Hindlimb muscle (tissue), 1 donor: Measurements from ENCODE around the gene PCDHGA8. TPM values are rescaled to one million over a fixed set of nuclear protein-coding genes. Genes with fewer than 3 reads are reported as not detected.
"Not testable (repeated sequence)": the region's sequence is repeated elsewhere in the genome, so short reads cannot be mapped to it uniquely, and the experiment has no call there.

Experiments used
- DNase-seq: peaks from one replicate; pipeline ENCODE4 v3.0.0-alpha.2; 2013
- polyA plus RNA-seq: library from polyadenylated mRNA; unstranded; fragments of 120-200 nt; gene quantifications from one replicate; pipeline ENCODE4 v1.2.1, GENCODE V29; 2013; ENCODE audit not compliant: insufficient read length

PCDHGA8 gene
- polyA plus RNA-seq, 1 donor: 0.80 TPM

DNA sequence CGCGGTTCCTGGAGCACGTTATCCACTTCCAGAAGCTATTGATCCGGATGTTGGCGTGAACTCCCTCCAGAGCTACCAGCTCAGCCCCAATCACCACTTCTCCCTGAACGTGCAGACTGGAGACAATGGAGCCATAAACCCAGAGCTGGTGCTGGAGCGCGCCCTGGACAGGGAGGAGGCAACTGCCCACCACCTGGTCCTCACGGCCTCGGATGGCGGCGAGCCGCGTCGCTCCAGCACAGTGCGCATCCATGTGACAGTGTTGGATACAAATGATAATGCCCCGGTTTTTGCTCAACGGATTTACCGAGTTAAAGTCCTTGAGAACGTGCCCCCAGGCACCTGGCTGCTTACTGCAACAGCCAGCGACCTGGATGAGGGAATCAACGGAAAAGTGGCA, 11.0 kb downstream of the PCDHGA8 start:
- no peak for DNase-seq

DNA sequence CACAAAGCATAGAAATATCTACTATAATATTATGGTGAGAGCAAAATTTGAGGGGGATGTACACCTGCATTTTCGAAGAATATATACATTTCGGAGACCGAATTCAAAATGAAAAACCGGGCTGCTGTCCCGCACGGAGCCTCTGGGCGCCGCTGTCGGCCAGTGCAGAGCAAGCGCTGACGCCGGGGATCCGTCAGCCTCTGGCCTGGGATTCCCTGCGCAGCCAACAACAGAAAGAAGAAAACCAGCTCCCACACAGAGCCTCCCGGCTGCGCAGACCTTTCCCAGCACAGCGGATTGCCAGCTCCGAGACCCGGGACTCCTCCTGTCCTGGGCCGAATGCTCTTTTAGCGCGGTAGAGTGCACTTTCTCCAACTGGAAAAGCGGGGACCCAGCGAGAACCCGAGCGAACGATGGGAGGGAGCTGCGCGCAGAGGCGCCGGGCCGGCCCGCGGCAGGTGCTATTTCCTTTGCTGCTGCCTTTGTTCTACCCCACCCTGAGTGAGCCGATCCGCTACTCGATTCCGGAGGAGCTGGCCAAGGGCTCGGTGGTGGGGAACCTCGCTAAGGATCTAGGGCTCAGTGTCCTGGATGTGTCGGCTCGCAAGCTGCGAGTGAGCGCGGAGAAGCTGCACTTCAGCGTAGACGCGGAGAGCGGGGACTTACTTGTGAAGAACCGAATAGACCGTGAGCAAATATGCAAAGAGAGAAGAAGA, 15.5 kb downstream of the PCDHGA8 start, which contains the start of gene PCDHGB6:
TSS of gene PCDHGB6 (plus strand) at position 232 of the 716 bp plus-strand sequence. CDS start at position 414, 182 bp downstream.
- peak; percentile 18 for DNase-seq

- DNase-seq: no peak
Measured at GRCh38 chr5:141409598-141410306, 17.3 kb downstream of the PCDHGA8 start.

DNA sequence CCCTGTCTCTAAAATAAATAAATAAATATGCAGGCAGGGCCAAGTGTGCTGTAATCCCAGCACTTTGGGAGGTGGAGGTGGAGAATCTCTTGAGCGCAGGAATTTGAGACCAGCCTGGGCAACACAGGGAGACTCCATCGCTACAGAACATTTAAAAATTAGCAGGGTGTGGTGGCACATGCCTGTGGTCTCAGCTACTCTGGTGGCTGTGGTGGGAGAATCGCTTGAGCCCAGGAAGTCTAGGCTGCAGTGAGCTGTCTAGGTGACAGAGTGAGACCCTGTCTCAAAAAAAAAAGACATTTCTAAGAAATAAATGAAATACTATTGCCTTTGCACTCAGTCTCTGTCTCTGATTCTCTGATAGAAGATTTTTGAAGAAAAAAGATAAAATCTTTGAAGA, 19.1 kb downstream of the PCDHGA8 start:
- no peak for DNase-seq

DNA sequence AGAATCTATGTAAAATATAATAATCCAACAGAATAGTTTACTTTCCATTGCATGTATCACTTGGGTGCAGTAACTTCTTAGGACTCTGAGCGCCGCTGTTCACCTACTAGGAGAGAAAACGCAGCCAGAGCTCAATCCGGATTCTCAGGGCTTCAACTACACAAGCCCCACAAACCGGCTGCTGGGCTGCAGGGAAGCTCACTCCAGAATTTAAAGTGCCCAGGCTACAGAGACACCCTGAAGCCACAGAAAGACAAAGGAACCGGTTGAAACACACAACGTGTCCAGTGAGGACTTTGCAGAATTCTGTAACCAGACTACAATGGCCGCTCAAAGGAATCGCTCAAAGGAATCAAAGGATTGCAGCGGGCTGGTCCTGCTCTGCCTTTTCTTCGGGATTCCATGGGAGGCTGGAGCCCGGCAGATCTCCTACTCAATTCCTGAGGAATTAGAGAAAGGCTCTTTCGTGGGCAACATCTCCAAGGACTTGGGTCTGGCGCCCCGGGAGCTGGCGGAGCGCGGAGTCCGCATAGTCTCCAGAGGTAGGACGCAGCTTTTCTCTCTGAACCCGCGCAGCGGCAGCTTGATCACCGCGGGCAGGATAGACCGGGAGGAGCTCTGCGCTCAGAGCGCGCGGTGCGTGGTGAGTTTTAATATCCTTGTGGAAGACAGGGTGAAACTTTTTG, 20.6 kb downstream of the PCDHGA8 start, which contains the start of gene PCDHGA10:
TSS of gene PCDHGA10 (plus strand) at position 134 of the 686 bp plus-strand sequence. CDS start at position 323, 189 bp downstream.
- peak; percentile 22 for DNase-seq

GRCh38 chr5:141413540-141414069, 21.2 kb downstream of the PCDHGA8 start:
- no peak for DNase-seq

- DNase-seq: not testable (repeated sequence)
Measured at GRCh38 chr5:141414548-141415274, 22.3 kb downstream of the PCDHGA8 start.

DNA sequence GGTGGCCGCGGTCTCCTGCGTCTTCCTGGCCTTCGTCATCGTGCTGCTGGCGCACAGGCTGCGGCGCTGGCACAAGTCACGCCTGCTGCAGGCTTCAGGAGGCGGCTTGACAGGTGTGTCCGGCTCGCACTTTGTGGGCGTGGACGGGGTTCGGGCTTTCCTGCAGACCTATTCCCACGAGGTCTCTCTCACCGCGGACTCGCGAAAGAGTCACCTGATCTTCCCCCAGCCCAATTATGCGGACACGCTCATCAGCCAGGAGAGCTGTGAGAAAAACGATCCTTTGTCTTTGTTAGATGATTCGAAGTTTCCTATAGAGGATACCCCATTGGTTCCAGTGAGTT, 22.8 kb downstream of the PCDHGA8 start:
- not testable (repeated sequence) for DNase-seq

GRCh38 chr5:141417494-141418172, 25.2 kb downstream of the PCDHGA8 start, which contains the start of gene PCDHGB7:
Gene PCDHGB7, plus strand, starts transcription at chr5:141417677. Its CDS starts 183 bp downstream, at chr5:141417860.
- DNase-seq: peak; percentile 35

GRCh38 chr5:141419074-141419880, 26.8 kb downstream of the PCDHGA8 start:
- DNase-seq: no peak

GRCh38 chr5:141420855-141421488, 28.5 kb downstream of the PCDHGA8 start, which contains the start of gene PCDHGA11:
Gene PCDHGA11, plus strand, starts transcription at chr5:141421051. Its CDS starts 177 bp downstream, at chr5:141421228.
- peak; percentile 19 for DNase-seq

- DNase-seq: no peak
Measured at GRCh38 chr5:141421489-141421855, 29.0 kb downstream of the PCDHGA8 start.

DNA sequence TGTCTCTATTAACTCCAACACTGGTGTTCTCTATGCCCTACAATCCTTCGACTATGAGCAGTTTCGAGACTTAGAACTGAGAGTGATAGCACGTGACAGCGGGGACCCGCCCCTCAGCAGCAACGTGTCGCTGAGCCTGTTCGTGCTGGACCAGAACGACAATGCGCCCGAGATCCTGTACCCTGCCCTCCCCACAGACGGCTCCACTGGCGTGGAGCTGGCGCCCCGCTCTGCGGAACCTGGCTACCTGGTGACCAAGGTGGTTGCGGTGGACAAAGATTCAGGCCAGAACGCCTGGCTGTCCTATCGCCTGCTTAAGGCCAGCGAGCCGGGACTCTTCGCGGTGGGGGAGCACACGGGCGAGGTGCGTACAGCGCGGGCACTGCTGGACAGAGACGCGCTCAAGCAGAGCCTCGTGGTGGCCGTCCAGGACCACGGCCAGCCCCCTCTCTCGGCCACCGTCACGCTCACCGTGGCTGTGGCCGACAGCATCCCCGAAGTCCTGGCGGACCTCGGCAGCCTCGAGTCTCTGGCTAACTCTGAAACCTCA, 30.4 kb downstream of the PCDHGA8 start:
- DNase-seq: no peak

- no peak for DNase-seq
Measured at GRCh38 chr5:141427783-141428426, 35.5 kb downstream of the PCDHGA8 start.

DNA sequence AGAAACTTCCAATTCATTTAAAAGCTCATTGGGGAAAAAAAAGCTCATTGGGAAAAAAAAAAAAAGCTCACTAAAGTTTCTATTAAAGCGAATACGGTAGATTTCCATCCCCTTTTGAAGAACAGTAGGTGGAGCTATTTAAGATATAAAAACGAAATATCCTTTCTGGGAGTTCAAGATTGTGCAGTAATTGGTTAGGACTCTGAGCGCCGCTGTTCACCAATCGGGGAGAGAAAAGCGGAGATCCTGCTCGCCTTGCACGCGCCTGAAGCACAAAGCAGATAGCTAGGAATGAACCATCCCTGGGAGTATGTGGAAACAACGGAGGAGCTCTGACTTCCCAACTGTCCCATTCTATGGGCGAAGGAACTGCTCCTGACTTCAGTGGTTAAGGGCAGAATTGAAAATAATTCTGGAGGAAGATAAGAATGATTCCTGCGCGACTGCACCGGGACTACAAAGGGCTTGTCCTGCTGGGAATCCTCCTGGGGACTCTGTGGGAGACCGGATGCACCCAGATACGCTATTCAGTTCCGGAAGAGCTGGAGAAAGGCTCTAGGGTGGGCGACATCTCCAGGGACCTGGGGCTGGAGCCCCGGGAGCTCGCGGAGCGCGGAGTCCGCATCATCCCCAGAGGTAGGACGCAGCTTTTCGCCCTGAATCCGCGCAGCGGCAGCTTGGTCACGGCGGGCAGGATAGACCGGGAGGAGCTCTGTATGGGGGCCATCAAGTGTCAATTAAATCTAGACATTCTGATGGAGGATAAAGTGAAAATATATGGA, 38.1 kb downstream of the PCDHGA8 start, which contains the start of gene PCDHGA12:
TSS of gene PCDHGA12 (plus strand) at position 176 of the 782 bp plus-strand sequence. CDS start at position 429, 253 bp downstream.
- peak; percentile 15 for DNase-seq

DNA sequence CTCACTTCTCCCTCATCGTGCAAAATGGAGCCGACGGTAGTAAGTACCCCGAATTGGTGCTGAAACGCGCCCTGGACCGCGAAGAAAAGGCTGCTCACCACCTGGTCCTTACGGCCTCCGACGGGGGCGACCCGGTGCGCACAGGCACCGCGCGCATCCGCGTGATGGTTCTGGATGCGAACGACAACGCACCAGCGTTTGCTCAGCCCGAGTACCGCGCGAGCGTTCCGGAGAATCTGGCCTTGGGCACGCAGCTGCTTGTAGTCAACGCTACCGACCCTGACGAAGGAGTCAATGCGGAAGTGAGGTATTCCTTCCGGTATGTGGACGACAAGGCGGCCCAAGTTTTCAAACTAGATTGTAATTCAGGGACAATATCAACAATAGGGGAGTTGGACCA, 38.9 kb downstream of the PCDHGA8 start:
- no peak for DNase-seq

GRCh38 chr5:141432308-141432707, 39.9 kb downstream of the PCDHGA8 start:
- DNase-seq: not testable (repeated sequence)

DNA sequence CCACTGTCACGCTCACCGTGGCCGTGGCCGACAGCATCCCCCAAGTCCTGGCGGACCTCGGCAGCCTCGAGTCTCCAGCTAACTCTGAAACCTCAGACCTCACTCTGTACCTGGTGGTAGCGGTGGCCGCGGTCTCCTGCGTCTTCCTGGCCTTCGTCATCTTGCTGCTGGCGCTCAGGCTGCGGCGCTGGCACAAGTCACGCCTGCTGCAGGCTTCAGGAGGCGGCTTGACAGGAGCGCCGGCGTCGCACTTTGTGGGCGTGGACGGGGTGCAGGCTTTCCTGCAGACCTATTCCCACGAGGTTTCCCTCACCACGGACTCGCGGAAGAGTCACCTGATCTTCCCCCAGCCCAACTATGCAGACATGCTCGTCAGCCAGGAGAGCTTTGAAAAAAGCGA, 40.3 kb downstream of the PCDHGA8 start:
- DNase-seq: not testable (repeated sequence)
